GM23338 (cell line): ENCODE results near the gene VMAC. TPM values are rescaled to one million over a fixed set of nuclear protein-coding genes. Genes with fewer than 3 reads are reported as not detected.

Source experiments
- ATAC-seq: fragments of 200-7000 bp; cut with Tn5 transposase; 3 replicates; pipeline ENCODE4 v1.9.1; 2020
- DNase-seq: peaks from one replicate; pipeline ENCODE4 v3.0.0-alpha.2; 2015; ENCODE audit warnings: low spot score
- H2AFZ ChIP-seq: fragments of 200-600 bp; sonication (generic); 2 replicates; pipeline ENCODE4 v1.8.0; 2016; ENCODE audit warnings: antibody characterized with exemption, mild to moderate bottlenecking, moderate library complexity
- H3F3A ChIP-seq: fragments of 200-600 bp; sonication (generic); replicated peaks from 2 replicates; pipeline ENCODE4 v1.8.0; 2017; ENCODE audit warnings: antibody characterized with exemption, mixed run types, low read depth
- H3K27ac ChIP-seq: fragments of 200-600 bp; sonication (generic); 2 replicates; pipeline ENCODE4 v1.6.1; 2016; ENCODE audit warnings: low read depth
- H3K27me3 ChIP-seq: fragments of 200-600 bp; sonication (generic); 2 replicates; pipeline ENCODE4 v1.8.0; 2016; ENCODE audit warnings: mild to moderate bottlenecking, mixed run types, moderate library complexity; ENCODE audit not compliant: insufficient read depth
- H3K36me3 ChIP-seq: fragments of 200-600 bp; sonication (generic); 2 replicates; pipeline ENCODE4 v1.8.0; 2016; ENCODE audit warnings: mild to moderate bottlenecking; ENCODE audit not compliant: insufficient read depth
- H3K4me1 ChIP-seq: fragments of 200-600 bp; sonication (generic); 2 replicates; pipeline ENCODE4 v1.8.0; 2016; ENCODE audit warnings: mild to moderate bottlenecking, moderate library complexity; ENCODE audit not compliant: insufficient read depth
- H3K4me2 ChIP-seq: fragments of 200-600 bp; sonication (generic); 2 replicates; pipeline ENCODE4 v1.7.1; 2017; ENCODE audit warnings: mixed run types
- H3K4me3 ChIP-seq: fragments of 200-600 bp; sonication (generic); 2 replicates; pipeline ENCODE4 v1.6.1; 2016; ENCODE audit warnings: mixed run types
- H3K79me2 ChIP-seq: fragments of 200-600 bp; sonication (generic); replicated peaks from 2 replicates; pipeline ENCODE4 v1.8.0; 2017; ENCODE audit warnings: mild to moderate bottlenecking; ENCODE audit not compliant: insufficient read depth
- H3K9me2 ChIP-seq: fragments of 200-600 bp; sonication (generic); 2 replicates; pipeline ENCODE4 v1.8.0; 2017; ENCODE audit not compliant: insufficient read depth
- H4K20me1 ChIP-seq: fragments of 200-600 bp; sonication (generic); replicated peaks from 2 replicates; pipeline ENCODE4 v1.8.0; 2017; ENCODE audit warnings: mild to moderate bottlenecking; ENCODE audit not compliant: insufficient read depth
- H3K27ac Mint-ChIP-seq: 2 replicates; pipeline ENCODE4 v1.8.0; 2020; ENCODE audit warnings: inconsistent platforms, mild to moderate bottlenecking, moderate library complexity, mixed read lengths
- H3K27me3 Mint-ChIP-seq: 3 replicates; pipeline ENCODE4 v1.8.0; 2022; ENCODE audit warnings: low read depth, mild to moderate bottlenecking, moderate library complexity, mixed read lengths, inconsistent platforms; ENCODE audit not compliant: insufficient read depth, poor library complexity
- H3K36me3 Mint-ChIP-seq: 3 replicates; pipeline ENCODE4 v1.8.0; 2021; ENCODE audit warnings: low read depth, mild to moderate bottlenecking, inconsistent platforms, moderate library complexity, mixed read lengths
- H3K4me1 Mint-ChIP-seq: 3 replicates; pipeline ENCODE4 v1.8.0; 2020; ENCODE audit warnings: mild to moderate bottlenecking, inconsistent platforms, mixed read lengths
- H3K4me3 Mint-ChIP-seq: 3 replicates; pipeline ENCODE4 v1.8.0; 2021; ENCODE audit warnings: moderate library complexity, mild to moderate bottlenecking, inconsistent platforms, mixed read lengths
- H3K9me3 Mint-ChIP-seq: 3 replicates; pipeline ENCODE4 v1.8.0; 2020; ENCODE audit warnings: moderate library complexity, mild to moderate bottlenecking, inconsistent platforms, mixed read lengths
- CREB1 ChIP-seq: fragments of 250-450 bp; sonication (Bioruptor Pico); IDR thresholded peaks from 2 replicates; pipeline ENCODE4 v1.5.0; 2020; ENCODE audit warnings: low read depth, mild to moderate bottlenecking, moderate library complexity
- EZH2 ChIP-seq: fragments of 200-600 bp; sonication (generic); IDR thresholded peaks from one replicate; pipeline ENCODE4 v1.8.0; 2017; ENCODE audit warnings: antibody characterized with exemption, mild to moderate bottlenecking, low read depth; ENCODE audit not compliant: unreplicated experiment
- EZH2phosphoT487 ChIP-seq: fragments of 200-600 bp; sonication (generic); IDR thresholded peaks from one replicate; pipeline ENCODE4 v1.8.1; 2018; ENCODE audit warnings: antibody characterized with exemption; ENCODE audit not compliant: unreplicated experiment
- JUNB ChIP-seq: IDR thresholded peaks from one replicate; pipeline ENCODE4 v1.6.1; 2016; ENCODE audit warnings: antibody characterized with exemption; ENCODE audit not compliant: unreplicated experiment
- NANOG ChIP-seq: IDR thresholded peaks from 2 replicates; pipeline ENCODE4 v1.6.1; 2016; ENCODE audit warnings: antibody characterized with exemption, borderline replicate concordance
- POLR2AphosphoS5 ChIP-seq: IDR thresholded peaks from 2 replicates; pipeline ENCODE4 v1.6.1; 2016; ENCODE audit warnings: antibody characterized with exemption, low read depth
- STAT1 ChIP-seq: IDR thresholded peaks from one replicate; pipeline ENCODE4 v1.6.1; 2016; ENCODE audit warnings: antibody characterized with exemption; ENCODE audit not compliant: unreplicated experiment
- ZNF114 ChIP-seq: fragments of 250-450 bp; sonication (Bioruptor Pico); IDR thresholded peaks from 2 replicates; pipeline ENCODE4 v1.5.0; 2020; ENCODE audit warnings: mild to moderate bottlenecking, moderate library complexity
- ZNF331 ChIP-seq: fragments of 250-450 bp; sonication (Bioruptor Pico); IDR thresholded peaks from 2 replicates; pipeline ENCODE4 v1.5.0; 2020; ENCODE audit warnings: low read depth, mild to moderate bottlenecking, moderate library complexity
- polyA plus RNA-seq: library from polyadenylated mRNA; unstranded; fragments of >200 nt; fragmentation: Nextera tagmentation; extraction: Ambion mirVana; gene quantifications from 2 replicates; pipeline ENCODE4 v1.2.1, GENCODE V29; 2016
- total RNA-seq: library from RNA; depleted of rRNA; stranded (reverse); fragments of >200 nt; shearing (Covaris generic); gene quantifications from 2 replicates; pipeline ENCODE4 v1.2.3, GENCODE V29; 2014
- TF ChIP-seq, protein P1 (sequence below): fragments of 250-450 bp; sonication (Bioruptor Pico); IDR thresholded peaks from 2 replicates; pipeline ENCODE4 v1.5.0; 2020; ENCODE audit warnings: mild to moderate bottlenecking, moderate library complexity
- TF ChIP-seq, protein P2 (sequence below), 2 experiments: fragments of 200-600 bp in 1 of 2; sonication (generic) in 1 of 2; conservative IDR thresholded peaks; 2 replicates each; pipeline versions ENCODE4 v1.5.1 to v1.6.1; 2016 to 2017; ENCODE audit warnings: antibody characterized with exemption in 2 of 2, low read depth in 2 of 2, mild to moderate bottlenecking in 2 of 2, moderate library complexity in 1 of 2
- TF ChIP-seq, protein P3 (sequence below): IDR thresholded peaks from 2 replicates; pipeline ENCODE4 v1.6.1; 2016; ENCODE audit warnings: antibody characterized with exemption
- TF ChIP-seq, protein P4 (sequence below): IDR thresholded peaks from one replicate; pipeline ENCODE4 v1.6.1; 2018; ENCODE audit warnings: antibody characterized with exemption; ENCODE audit not compliant: unreplicated experiment

The VMAC gene
- total and polyA plus RNA-seq, 2 experiments from 2014 or later: 0.79 to 3.7 TPM

- no peak overlapping the region for H3K4me3 Mint-ChIP-seq
- H3K36me3 Mint-ChIP-seq: no peaks in the 10 kb centered on the region
- ATAC-seq: no peak
- no peaks in the 10 kb centered on the region for H3K27me3 ChIP-seq
- H3K27ac ChIP-seq: no peak overlapping the region
- H3F3A ChIP-seq: no peaks in the 10 kb centered on the region
- no peaks in the 10 kb centered on the region for H3K9me2 ChIP-seq
- no peaks in the 10 kb centered on the region for H3K36me3 ChIP-seq
- no peak overlapping the region for H3K4me3 ChIP-seq
- H3K9me3 Mint-ChIP-seq: no peaks in the 10 kb centered on the region; the same call in 2 of the 3 replicates
- peaks cover 12% of the 10 kb centered on the region for H3K4me1 Mint-ChIP-seq
- TF ChIP-seq, protein P1, sequence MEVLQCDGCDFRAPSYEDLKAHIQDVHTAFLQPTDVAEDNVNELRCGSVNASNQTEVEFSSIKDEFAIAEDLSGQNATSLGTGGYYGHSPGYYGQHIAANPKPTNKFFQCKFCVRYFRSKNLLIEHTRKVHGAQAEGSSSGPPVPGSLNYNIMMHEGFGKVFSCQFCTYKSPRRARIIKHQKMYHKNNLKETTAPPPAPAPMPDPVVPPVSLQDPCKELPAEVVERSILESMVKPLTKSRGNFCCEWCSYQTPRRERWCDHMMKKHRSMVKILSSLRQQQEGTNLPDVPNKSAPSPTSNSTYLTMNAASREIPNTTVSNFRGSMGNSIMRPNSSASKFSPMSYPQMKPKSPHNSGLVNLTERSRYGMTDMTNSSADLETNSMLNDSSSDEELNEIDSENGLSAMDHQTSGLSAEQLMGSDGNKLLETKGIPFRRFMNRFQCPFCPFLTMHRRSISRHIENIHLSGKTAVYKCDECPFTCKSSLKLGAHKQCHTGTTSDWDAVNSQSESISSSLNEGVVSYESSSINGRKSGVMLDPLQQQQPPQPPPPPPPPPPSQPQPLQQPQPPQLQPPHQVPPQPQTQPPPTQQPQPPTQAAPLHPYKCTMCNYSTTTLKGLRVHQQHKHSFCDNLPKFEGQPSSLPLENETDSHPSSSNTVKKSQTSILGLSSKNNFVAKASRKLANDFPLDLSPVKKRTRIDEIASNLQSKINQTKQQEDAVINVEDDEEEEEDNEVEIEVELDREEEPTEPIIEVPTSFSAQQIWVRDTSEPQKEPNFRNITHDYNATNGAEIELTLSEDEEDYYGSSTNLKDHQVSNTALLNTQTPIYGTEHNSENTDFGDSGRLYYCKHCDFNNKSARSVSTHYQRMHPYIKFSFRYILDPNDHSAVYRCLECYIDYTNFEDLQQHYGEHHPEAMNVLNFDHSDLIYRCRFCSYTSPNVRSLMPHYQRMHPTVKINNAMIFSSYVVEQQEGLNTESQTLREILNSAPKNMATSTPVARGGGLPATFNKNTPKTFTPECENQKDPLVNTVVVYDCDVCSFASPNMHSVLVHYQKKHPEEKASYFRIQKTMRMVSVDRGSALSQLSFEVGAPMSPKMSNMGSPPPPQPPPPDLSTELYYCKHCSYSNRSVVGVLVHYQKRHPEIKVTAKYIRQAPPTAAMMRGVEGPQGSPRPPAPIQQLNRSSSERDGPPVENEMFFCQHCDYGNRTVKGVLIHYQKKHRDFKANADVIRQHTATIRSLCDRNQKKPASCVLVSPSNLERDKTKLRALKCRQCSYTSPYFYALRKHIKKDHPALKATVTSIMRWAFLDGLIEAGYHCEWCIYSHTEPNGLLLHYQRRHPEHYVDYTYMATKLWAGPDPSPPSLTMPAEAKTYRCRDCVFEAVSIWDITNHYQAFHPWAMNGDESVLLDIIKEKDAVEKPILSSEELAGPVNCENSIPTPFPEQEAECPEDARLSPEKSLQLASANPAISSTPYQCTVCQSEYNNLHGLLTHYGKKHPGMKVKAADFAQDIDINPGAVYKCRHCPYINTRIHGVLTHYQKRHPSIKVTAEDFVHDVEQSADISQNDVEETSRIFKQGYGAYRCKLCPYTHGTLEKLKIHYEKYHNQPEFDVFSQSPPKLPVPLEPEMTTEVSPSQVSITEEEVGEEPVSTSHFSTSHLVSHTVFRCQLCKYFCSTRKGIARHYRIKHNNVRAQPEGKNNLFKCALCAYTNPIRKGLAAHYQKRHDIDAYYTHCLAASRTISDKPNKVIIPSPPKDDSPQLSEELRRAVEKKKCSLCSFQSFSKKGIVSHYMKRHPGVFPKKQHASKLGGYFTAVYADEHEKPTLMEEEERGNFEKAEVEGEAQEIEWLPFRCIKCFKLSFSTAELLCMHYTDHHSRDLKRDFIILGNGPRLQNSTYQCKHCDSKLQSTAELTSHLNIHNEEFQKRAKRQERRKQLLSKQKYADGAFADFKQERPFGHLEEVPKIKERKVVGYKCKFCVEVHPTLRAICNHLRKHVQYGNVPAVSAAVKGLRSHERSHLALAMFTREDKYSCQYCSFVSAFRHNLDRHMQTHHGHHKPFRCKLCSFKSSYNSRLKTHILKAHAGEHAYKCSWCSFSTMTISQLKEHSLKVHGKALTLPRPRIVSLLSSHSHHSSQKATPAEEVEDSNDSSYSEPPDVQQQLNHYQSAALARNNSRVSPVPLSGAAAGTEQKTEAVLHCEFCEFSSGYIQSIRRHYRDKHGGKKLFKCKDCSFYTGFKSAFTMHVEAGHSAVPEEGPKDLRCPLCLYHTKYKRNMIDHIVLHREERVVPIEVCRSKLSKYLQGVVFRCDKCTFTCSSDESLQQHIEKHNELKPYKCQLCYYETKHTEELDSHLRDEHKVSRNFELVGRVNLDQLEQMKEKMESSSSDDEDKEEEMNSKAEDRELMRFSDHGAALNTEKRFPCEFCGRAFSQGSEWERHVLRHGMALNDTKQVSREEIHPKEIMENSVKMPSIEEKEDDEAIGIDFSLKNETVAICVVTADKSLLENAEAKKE (CRISPR knock-in tag): no peak
- no peak for TF ChIP-seq JUNB
- TF ChIP-seq POLR2AphosphoS5: no peak
- TF ChIP-seq ZNF331 (CRISPR knock-in tag): no peak
- TF ChIP-seq STAT1: no peak
- TF ChIP-seq ZNF114: no peak
- TF ChIP-seq, protein P2, sequence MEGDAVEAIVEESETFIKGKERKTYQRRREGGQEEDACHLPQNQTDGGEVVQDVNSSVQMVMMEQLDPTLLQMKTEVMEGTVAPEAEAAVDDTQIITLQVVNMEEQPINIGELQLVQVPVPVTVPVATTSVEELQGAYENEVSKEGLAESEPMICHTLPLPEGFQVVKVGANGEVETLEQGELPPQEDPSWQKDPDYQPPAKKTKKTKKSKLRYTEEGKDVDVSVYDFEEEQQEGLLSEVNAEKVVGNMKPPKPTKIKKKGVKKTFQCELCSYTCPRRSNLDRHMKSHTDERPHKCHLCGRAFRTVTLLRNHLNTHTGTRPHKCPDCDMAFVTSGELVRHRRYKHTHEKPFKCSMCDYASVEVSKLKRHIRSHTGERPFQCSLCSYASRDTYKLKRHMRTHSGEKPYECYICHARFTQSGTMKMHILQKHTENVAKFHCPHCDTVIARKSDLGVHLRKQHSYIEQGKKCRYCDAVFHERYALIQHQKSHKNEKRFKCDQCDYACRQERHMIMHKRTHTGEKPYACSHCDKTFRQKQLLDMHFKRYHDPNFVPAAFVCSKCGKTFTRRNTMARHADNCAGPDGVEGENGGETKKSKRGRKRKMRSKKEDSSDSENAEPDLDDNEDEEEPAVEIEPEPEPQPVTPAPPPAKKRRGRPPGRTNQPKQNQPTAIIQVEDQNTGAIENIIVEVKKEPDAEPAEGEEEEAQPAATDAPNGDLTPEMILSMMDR (conservative IDR thresholded peaks at IDR 0.05; ENCODE audit: low read depth in 2 of 2): no peak
- TF ChIP-seq CREB1 (CRISPR knock-in tag): no peak
- TF ChIP-seq, protein P3, sequence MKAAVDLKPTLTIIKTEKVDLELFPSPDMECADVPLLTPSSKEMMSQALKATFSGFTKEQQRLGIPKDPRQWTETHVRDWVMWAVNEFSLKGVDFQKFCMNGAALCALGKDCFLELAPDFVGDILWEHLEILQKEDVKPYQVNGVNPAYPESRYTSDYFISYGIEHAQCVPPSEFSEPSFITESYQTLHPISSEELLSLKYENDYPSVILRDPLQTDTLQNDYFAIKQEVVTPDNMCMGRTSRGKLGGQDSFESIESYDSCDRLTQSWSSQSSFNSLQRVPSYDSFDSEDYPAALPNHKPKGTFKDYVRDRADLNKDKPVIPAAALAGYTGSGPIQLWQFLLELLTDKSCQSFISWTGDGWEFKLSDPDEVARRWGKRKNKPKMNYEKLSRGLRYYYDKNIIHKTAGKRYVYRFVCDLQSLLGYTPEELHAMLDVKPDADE: no peak
- no peak for TF ChIP-seq EZH2phosphoT487
- TF ChIP-seq NANOG: no peak
- no peak for TF ChIP-seq EZH2
- TF ChIP-seq, protein P4, sequence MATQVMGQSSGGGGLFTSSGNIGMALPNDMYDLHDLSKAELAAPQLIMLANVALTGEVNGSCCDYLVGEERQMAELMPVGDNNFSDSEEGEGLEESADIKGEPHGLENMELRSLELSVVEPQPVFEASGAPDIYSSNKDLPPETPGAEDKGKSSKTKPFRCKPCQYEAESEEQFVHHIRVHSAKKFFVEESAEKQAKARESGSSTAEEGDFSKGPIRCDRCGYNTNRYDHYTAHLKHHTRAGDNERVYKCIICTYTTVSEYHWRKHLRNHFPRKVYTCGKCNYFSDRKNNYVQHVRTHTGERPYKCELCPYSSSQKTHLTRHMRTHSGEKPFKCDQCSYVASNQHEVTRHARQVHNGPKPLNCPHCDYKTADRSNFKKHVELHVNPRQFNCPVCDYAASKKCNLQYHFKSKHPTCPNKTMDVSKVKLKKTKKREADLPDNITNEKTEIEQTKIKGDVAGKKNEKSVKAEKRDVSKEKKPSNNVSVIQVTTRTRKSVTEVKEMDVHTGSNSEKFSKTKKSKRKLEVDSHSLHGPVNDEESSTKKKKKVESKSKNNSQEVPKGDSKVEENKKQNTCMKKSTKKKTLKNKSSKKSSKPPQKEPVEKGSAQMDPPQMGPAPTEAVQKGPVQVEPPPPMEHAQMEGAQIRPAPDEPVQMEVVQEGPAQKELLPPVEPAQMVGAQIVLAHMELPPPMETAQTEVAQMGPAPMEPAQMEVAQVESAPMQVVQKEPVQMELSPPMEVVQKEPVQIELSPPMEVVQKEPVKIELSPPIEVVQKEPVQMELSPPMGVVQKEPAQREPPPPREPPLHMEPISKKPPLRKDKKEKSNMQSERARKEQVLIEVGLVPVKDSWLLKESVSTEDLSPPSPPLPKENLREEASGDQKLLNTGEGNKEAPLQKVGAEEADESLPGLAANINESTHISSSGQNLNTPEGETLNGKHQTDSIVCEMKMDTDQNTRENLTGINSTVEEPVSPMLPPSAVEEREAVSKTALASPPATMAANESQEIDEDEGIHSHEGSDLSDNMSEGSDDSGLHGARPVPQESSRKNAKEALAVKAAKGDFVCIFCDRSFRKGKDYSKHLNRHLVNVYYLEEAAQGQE: no peak
- no peaks in the 10 kb centered on the region for H4K20me1 ChIP-seq
- H3K27ac Mint-ChIP-seq: no peak overlapping the region
- peaks cover 14% of the 10 kb centered on the region; the same call in 1 of the 2 replicates for H3K4me1 ChIP-seq
- H3K79me2 ChIP-seq: no peaks in the 10 kb centered on the region
- no peak overlapping the region for H3K4me2 ChIP-seq
- no peak for DNase-seq
- no peak overlapping the region for H2AFZ ChIP-seq
- H3K27me3 Mint-ChIP-seq: peaks cover 5% of the 10 kb centered on the region
Measured at GRCh38 chr19:5877427-5877826, 27.2 kb upstream of the VMAC start.
